ENCODE measurements around the gene SLC7A1. TPM values are rescaled to one million over a fixed set of nuclear protein-coding genes. Genes with fewer than 3 reads are reported as not detected.

SLC7A1 gene
- total and polyA plus RNA-seq, 4 experiments from 2014 or later = 2.8 to 42.6 (median 22.8) TPM

DNA sequence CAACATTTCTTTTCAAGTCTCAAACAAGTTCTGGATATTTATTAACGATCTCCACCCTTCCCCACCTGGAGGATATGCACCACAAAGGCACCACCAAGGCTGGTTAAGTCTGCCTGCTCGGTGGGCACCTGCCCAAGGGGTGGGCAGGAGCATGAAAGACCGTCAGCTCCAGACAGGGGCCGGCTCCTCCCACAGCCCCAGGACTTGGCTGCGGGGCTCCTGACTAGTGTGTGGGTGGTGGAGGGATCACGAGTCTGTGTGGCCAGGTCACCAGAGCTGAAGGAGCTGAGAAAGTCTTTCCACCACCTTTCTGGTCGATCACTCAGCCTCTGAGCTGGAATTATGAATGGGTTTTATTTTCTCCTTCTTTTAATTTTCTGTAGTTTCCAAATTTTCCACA lies 7.8 kb downstream of the SLC7A1 start:
- no peaks in the 10 kb centered on the region for H3K36me3 ChIP-seq (ENCODE audit: insufficient read depth, low read length)
- no peak overlapping the region for H3K27ac ChIP-seq (ENCODE audit: low read depth, low read length)
- ChIA-PET CTCF (ENCODE audit: partially characterized antibody) (interaction anchor here (1.5 kb wide), 1 partner anchor 23 kb away, joined by 4 read pairs; no protein-coding TSS in a partner anchor), POLR2A (ENCODE audit: partially characterized antibody) (no interaction called here)
- H3K4me3 ChIP-seq (ENCODE audit: low read length in 2 of 2) = no peak overlapping the region
- no peak for DNase-seq
- H3K27ac Mint-ChIP-seq = peak overlapping the region in 1 of 7 donors; percentile 78
- no peaks in the 10 kb centered on the region for H3K9me3 Mint-ChIP-seq
- no peaks in the 10 kb centered on the region for H3K27me3 Mint-ChIP-seq
- no peaks in the 10 kb centered on the region for H3K9me3 ChIP-seq (ENCODE audit: control insufficient read depth in 1 of 2, low read length in 2 of 2)
- H3K36me3 Mint-ChIP-seq = peaks cover 7 to 10% of the 10 kb centered on the region in 2 donors
- intact Hi-C loops (cut with micrococcal nuclease) = no loop called here
- no peak overlapping the region for H3K4me3 Mint-ChIP-seq
- H3K4me1 Mint-ChIP-seq = peaks cover 28 to 69% (median 48%) of the 10 kb centered on the region in 4 donors
- no peaks in the 10 kb centered on the region for H3K27me3 ChIP-seq (ENCODE audit: insufficient read depth, low read length)
- H3K4me1 ChIP-seq (ENCODE audit: insufficient read depth, low read length) = peaks cover 22% of the 10 kb centered on the region

DNA sequence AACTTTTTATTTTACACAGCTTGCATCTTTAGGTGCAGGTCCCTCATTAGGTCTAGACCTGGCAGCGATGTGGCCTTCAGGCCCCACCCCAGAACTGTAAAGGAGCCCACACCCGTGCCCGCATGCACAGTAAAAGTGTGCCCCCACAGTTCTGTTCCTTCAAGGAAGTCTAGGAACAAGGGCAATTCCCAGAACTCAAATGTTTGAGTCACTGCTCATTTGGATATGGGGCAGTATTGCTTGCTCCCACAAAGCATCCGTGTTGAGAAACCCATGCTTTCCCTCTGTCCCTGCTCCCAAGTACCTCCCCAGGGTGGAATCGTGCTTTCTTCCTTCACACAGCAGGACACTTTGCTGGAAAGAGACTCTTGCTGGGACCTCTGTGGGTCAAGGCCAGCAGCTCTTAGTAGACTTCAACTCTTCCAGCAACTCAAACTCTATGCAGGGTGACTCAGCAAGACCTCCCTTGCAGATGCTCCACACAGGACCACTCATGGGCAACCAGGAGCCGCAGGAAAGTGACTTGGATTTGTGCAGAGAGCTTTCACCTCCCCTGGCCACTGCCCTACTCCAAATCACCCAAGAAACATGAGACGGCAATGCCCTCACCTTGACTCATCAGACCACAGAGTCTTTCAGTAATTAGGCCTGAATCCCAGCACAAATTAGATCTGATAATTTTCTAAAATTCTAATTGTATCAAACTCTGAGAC lies 12.3 kb downstream of the SLC7A1 start:
- POLR2A ChIA-PET (ENCODE audit: partially characterized antibody) = interaction anchor here (1.0 kb wide), 1 partner anchor 12 kb away, joined by 3 read pairs; the partner anchor contains the start of gene SLC7A1
- Histone ChIP-seq H3K27ac (ENCODE audit: low read depth, low read length) (no peak overlapping the region), H3K36me3 (ENCODE audit: insufficient read depth, low read length) (no peaks in the 10 kb centered on the region), H3K9me3 (ENCODE audit: control insufficient read depth in 1 of 2, low read length in 2 of 2) (no peaks in the 10 kb centered on the region), H3K4me3 (ENCODE audit: low read length in 2 of 2) (no peak overlapping the region), H3K4me1 (ENCODE audit: insufficient read depth, low read length) (peaks cover 10% of the 10 kb centered on the region), H3K27me3 (ENCODE audit: insufficient read depth, low read length) (no peaks in the 10 kb centered on the region)
- DNase-seq = no peak
- intact Hi-C loops (cut with micrococcal nuclease) = no loop called here
- CTCF ChIA-PET (ENCODE audit: partially characterized antibody) = no interaction called here
- Mint-ChIP-seq H3K36me3 (peaks cover 3 to 8% of the 10 kb centered on the region in 2 donors), H3K27me3 (no peaks in the 10 kb centered on the region), H3K27ac (peak overlapping the region in 1 of 7 donors; percentile 70), H3K9me3 (no peaks in the 10 kb centered on the region), H3K4me1 (peaks cover 30 to 68% (median 49%) of the 10 kb centered on the region in 4 donors), H3K4me3 (no peak overlapping the region)

DNA sequence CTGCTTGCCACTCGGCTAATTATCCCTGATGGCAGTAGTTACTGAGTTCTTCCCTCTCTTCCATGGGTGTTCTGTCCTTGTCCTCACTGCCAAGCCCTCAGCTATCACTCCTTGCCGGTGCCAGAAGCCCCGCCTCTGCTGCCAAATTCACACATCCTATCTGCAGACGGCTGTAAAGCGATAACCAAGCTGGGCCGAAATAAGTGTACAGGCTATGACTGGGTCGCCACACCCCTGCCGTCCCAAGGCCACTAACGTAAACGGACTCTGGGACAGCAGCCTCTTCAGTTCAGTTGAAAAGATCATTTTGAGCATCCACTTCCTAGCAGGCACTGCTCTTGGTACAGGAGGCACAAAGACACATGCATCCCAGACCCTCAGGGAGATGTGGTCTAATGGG lies 13.3 kb downstream of the SLC7A1 start:
- H3K27ac ChIP-seq (ENCODE audit: low read depth, low read length) = no peak overlapping the region
- H3K4me3 Mint-ChIP-seq = no peak overlapping the region
- H3K27me3 ChIP-seq (ENCODE audit: insufficient read depth, low read length) = no peaks in the 10 kb centered on the region
- DNase-seq = no peak
- peaks cover 0 to 5% of the 10 kb centered on the region in 2 donors for H3K36me3 Mint-ChIP-seq
- no peaks in the 10 kb centered on the region for H3K9me3 Mint-ChIP-seq
- H3K27ac Mint-ChIP-seq = peak overlapping the region in 2 of 7 donors; percentile 12 to 30
- peaks cover 26 to 71% (median 44%) of the 10 kb centered on the region in 4 donors for H3K4me1 Mint-ChIP-seq
- CTCF ChIA-PET (ENCODE audit: partially characterized antibody) = no interaction called here
- H3K27me3 Mint-ChIP-seq = no peaks in the 10 kb centered on the region
- H3K4me3 ChIP-seq (ENCODE audit: low read length in 2 of 2) = no peak overlapping the region
- intact Hi-C loops (cut with micrococcal nuclease) = no loop called here
- H3K4me1 ChIP-seq (ENCODE audit: insufficient read depth, low read length) = peaks cover 10% of the 10 kb centered on the region
- H3K36me3 ChIP-seq (ENCODE audit: insufficient read depth, low read length) = no peaks in the 10 kb centered on the region
- POLR2A ChIA-PET (ENCODE audit: partially characterized antibody) = interaction anchor here (0.8 to 1.0 kb wide), 2 partner anchors 13 to 353 kb away, joined by 3 read pairs; partner anchors contain the start of gene SLC7A1
- no peaks in the 10 kb centered on the region for H3K9me3 ChIP-seq (ENCODE audit: control insufficient read depth in 1 of 2, low read length in 2 of 2)

DNA sequence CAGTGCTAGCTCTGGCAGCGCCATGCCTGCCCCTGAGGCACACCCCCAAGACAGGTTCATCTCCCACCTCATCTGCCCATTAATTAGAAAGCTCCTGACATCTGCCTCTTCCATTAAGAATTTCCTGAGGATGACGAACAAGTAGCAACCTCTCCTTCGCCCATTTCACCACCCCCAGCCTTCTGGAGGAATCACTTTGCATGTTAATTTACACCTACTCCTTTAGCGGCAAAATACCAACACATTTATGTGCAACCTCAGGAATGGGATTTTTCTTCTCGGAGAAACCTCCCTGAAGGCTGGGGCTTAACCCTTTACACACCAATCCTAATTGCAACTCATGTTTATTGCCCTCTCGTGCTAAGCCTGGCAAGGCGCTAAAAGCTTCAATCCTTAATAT lies 13.8 kb downstream of the SLC7A1 start:
- Mint-ChIP-seq H3K9me3 (no peaks in the 10 kb centered on the region), H3K4me3 (no peak overlapping the region), H3K4me1 (peaks cover 24 to 70% (median 42%) of the 10 kb centered on the region in 4 donors), H3K36me3 (peaks cover 0 to 5% of the 10 kb centered on the region in 2 donors), H3K27me3 (no peaks in the 10 kb centered on the region), H3K27ac (no peak overlapping the region)
- Histone ChIP-seq H3K27ac (ENCODE audit: low read depth, low read length) (no peak overlapping the region), H3K27me3 (ENCODE audit: insufficient read depth, low read length) (no peaks in the 10 kb centered on the region), H3K9me3 (ENCODE audit: control insufficient read depth in 1 of 2, low read length in 2 of 2) (no peaks in the 10 kb centered on the region), H3K4me1 (ENCODE audit: insufficient read depth, low read length) (peaks cover 10% of the 10 kb centered on the region), H3K4me3 (ENCODE audit: low read length in 2 of 2) (no peak overlapping the region), H3K36me3 (ENCODE audit: insufficient read depth, low read length) (no peaks in the 10 kb centered on the region)
- ChIA-PET POLR2A (ENCODE audit: partially characterized antibody) (interaction anchor here (0.8 to 0.9 kb wide), 2 partner anchors 14 to 354 kb away, joined by 3 to 4 read pairs; partner anchors contain the start of gene SLC7A1), CTCF (ENCODE audit: partially characterized antibody) (interaction anchor here (0.6 kb wide), 1 partner anchor 394 kb away, joined by 3 read pairs; no protein-coding TSS in a partner anchor)
- no peak for DNase-seq
- intact Hi-C loops (cut with micrococcal nuclease) = no loop called here

DNA sequence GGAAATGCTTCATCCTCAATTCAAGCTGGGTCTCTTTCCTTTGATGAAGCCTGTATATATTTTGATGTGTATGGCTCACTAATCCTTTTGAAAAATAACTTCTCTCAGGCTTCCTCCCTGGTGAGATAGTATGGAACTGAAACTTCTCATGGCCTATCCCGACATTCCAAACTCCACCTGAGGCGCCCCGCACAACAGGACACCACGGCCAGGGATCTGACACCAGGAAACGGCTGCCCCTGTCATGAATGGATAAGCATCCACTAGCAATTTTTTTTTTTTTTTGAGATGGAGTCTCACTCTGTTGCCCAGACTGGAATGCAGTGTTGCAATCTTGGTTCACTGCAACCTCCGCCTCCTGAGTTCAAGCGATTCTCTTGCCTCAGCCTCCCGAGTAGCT lies 16.4 kb downstream of the SLC7A1 start:
- no peaks in the 10 kb centered on the region for H3K27me3 Mint-ChIP-seq
- Histone ChIP-seq H3K27ac (ENCODE audit: low read depth, low read length) (no peak overlapping the region), H3K4me3 (ENCODE audit: low read length in 2 of 2) (no peak overlapping the region), H3K36me3 (ENCODE audit: insufficient read depth, low read length) (no peaks in the 10 kb centered on the region), H3K4me1 (ENCODE audit: insufficient read depth, low read length) (peaks cover 6% of the 10 kb centered on the region), H3K9me3 (ENCODE audit: control insufficient read depth in 1 of 2, low read length in 2 of 2) (no peaks in the 10 kb centered on the region), H3K27me3 (ENCODE audit: insufficient read depth, low read length) (no peaks in the 10 kb centered on the region)
- peaks cover 23 to 72% (median 42%) of the 10 kb centered on the region in 4 donors for H3K4me1 Mint-ChIP-seq
- DNase-seq = no peak
- ChIA-PET CTCF (ENCODE audit: partially characterized antibody) (no interaction called here), POLR2A (ENCODE audit: partially characterized antibody) (no interaction called here)
- H3K9me3 Mint-ChIP-seq = no peaks in the 10 kb centered on the region
- no peak overlapping the region for H3K4me3 Mint-ChIP-seq
- peaks cover 1 to 3% of the 10 kb centered on the region in 2 donors for H3K36me3 Mint-ChIP-seq
- H3K27ac Mint-ChIP-seq = no peak overlapping the region
- intact Hi-C loops (cut with micrococcal nuclease) = no loop called here

DNA sequence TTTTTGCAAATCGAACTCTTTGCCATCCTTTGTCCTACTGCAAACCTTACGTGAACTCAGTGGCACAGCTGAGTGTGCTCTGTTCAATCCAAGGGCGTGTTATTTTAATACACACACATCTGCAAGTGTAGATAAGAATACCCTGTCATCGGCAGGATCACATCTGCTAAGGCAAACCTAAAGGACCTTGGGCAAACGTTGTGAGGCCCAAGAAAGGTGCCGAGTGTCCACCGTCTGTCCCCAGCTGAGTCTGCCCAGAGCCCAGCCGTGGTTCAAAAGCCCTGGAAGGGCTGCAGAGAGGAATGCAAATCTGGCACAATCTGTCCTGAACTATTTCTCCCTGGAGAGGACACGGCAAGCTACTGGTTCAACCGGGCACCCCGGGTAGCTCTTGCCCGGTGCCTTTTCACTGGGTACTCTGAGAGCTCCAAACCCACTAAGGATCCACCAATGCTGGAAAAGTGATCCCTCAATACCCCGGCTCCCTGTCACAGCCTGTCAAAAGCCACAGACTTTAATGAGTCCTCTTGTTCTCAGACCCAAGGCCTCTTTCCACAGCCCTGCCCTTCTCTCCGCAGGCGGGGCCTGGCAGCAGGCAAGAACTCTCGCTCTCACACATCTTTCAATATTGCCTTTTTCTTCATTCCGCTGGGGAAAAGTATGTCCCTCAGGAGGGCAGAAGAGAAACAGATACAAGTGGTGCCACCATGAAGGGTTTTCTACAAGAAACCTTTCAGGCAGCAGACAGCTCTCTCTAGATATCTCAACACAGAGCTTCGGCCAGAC lies 17.0 kb downstream of the SLC7A1 start:
- Histone ChIP-seq H3K36me3 (ENCODE audit: insufficient read depth, low read length) (no peaks in the 10 kb centered on the region), H3K27ac (ENCODE audit: low read depth, low read length) (no peak overlapping the region), H3K9me3 (ENCODE audit: control insufficient read depth in 1 of 2, low read length in 2 of 2) (no peaks in the 10 kb centered on the region), H3K27me3 (ENCODE audit: insufficient read depth, low read length) (no peaks in the 10 kb centered on the region), H3K4me3 (ENCODE audit: low read length in 2 of 2) (no peak overlapping the region), H3K4me1 (ENCODE audit: insufficient read depth, low read length) (peaks cover 2% of the 10 kb centered on the region)
- Mint-ChIP-seq H3K9me3 (no peaks in the 10 kb centered on the region), H3K27ac (no peak overlapping the region), H3K36me3 (peaks cover 1 to 3% of the 10 kb centered on the region in 2 donors), H3K27me3 (no peaks in the 10 kb centered on the region), H3K4me3 (no peak overlapping the region), H3K4me1 (peaks cover 21 to 72% (median 43%) of the 10 kb centered on the region in 4 donors)
- ChIA-PET POLR2A (ENCODE audit: partially characterized antibody) (no interaction called here), CTCF (ENCODE audit: partially characterized antibody) (no interaction called here)
- DNase-seq = no peak
- intact Hi-C loops (cut with micrococcal nuclease) = no loop called here
